Medulla oblongata (tissue), 1 donor: ENCODE measurements around the gene ERN2.
"Not testable (repeated sequence)": the region's sequence is repeated elsewhere in the genome, so short reads cannot be mapped to it uniquely, and the experiment has no call there.

Source experiments
- DNase-seq: peaks from one replicate; pipeline ENCODE4 v3.0.0-alpha.2; 2015; ENCODE audit errors: extremely low spot score

Gene ERN2

GRCh38 chr16:23712976-23713375 lies at the start of gene ERN2:
Gene ERN2 (minus strand): TSS chr16:23713222. CDS start chr16:23713187, 35 bp downstream.
- no peak for DNase-seq

GRCh38 chr16:23757937-23758619 lies 45.1 kb upstream of the ERN2 start:
- DNase-seq: no peak

DNA sequence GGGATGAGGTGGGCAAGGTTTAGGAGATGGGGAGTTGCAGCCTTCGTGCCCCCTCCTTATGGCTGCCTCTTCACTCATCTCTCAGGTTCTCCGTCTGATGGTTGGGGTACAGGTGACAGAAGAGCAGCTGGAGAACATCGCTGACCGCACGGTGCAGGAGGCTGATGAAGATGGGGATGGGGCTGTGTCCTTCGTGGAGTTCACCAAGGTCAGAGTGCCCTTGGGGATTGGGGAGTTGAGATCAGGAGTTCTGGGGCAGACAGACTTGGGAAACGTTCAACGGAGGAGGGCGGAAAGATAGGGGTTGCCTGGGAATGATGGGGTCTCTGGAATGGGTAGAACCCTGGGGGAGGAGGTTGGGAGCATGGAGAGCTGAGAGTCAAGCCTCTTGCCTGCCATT lies 44.1 kb upstream of the ERN2 start:
- DNase-seq: no peak

GRCh38 chr16:23755484-23755809 lies 42.4 kb upstream of the ERN2 start:
- DNase-seq: no peak

DNA sequence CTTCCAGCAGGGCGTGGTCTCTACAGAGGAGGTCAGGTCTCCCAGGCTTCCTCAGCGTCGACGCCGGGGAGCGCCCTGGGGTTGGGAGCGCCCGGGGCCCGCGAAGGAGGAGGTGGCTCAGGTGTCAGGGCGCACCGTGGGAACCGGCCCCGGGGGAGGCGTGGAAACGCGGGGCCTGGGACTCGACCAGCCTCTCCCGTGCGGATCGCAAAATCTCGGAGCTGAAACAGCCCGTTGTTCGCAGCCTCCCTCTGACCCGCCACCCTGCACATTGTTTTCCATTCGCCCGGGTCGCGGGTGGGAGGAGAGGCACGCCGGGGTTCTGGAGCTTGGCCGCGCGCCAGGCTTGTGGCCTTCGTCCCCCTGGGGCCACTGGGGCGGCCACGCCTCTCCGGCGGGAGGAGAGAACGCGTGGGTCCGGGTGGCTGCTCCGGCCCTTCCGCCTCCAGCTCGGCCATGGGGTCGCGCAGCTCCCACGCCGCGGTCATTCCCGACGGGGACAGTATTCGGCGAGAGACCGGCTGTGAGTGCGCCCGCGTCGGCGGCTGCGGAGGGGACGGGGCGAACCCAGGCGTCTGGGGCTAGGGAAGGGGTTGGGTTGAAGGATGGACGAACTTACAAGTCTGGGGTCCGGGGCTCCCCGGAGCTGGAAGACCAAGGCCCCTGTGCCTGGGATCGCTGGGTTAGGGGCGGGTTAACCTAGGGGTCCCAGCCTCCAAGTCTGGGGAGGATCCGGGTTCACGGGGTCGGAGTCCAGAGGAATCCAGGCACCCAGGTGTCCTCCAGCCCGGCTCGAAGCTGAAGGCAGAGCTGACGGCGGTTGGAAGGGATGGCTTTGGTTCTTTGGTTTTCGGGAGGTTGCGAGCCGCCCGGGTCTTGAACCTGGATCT lies 41.8 kb upstream of the ERN2 start, which contains the start of gene CHP2:
Gene CHP2, plus strand, starts transcription at position 433 of the 890 bp plus-strand sequence. Its CDS starts 24 bp downstream, at position 457.
- no peak for DNase-seq

DNA sequence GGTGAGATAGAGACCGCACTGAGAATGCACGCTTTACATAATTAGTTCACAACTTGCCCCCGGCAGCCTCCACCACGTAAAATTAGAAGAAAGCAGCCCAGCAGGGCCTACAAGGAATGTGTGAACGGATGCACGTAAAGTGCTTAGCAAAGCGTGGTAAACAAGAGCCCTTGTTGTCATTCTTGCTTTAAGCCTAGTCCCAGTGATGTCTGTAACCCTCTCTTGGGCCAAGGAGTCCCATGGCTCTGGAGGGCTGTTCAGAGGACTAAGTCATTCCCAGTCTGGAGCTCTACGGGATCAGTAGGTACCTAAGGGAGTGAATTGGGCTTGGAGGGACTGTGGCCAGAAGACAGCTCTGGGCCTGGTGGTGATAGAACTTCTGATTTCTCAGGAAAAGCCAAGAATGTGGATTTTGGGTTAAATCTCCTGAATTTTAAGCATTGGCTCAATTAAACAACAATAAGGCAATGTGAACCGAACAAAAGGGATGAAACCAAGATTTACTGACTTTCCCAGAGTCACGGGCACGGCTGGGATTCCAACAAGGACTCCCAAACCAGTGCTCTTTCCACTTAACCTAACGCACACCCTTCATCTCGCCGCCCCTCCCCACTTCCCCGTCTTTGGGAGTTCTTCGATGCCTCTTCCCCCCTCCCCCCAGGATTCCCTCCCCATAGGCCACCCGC lies 41.0 kb upstream of the ERN2 start:
- DNase-seq: no peak

DNA sequence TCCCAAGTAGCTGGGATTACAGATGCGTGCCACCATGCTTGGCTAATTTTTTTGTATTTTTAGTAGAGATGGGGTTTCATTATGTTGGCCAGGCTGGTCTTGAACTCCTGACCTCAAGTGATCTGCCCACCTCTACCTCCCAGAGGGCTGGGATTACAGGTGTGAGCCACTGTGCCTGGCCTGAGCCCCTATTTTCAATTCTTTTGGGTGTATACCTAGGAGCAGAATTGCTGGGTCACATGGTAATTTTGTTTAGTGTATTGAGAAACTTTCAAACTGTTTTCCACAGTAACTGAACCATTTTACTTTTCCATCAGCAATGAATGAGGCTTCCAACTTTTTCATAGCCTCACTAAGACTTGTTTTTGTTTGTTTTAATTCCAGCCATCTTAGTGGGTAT lies 38.0 kb upstream of the ERN2 start:
- not testable (repeated sequence) for DNase-seq

DNA sequence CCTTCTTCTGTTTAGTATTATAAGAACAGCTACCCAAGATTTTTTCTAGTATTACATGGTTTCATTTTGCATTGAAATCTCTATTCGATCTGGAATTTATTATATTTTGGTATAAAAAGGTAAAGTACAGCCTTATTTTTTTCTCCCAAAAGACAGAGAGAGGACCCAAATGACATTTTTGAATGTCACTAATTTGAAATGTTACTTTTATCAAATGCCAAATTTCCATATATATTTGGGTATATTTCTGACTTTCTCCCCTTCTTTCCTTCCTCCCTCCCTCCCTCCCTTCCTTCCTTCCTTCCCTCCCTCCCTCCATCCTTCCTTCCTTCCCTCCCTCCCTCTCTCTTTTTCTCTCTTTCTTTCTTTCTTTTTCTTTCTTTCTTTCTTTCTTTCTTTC lies 35.6 kb upstream of the ERN2 start:
- DNase-seq: no peak

DNA sequence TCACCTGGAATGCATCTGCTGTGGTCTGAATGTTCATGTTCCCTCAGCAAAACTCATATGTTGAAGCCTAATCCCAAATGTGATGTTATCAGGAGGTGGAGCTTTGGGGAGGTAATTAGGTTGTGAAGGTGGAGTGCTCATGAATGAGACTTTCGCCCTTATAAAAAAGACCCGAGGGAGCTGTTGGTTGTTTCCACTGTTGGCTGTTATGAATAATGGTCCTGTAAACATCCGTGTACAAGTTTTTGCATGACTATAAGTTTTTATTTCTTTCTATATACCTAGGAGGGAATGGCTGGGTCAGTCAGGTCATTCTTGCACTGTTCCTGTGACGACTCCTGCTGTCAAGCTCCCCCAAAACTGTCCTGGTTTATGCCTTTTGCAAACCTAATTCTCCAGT lies 32.2 kb upstream of the ERN2 start:
- DNase-seq: no peak

DNA sequence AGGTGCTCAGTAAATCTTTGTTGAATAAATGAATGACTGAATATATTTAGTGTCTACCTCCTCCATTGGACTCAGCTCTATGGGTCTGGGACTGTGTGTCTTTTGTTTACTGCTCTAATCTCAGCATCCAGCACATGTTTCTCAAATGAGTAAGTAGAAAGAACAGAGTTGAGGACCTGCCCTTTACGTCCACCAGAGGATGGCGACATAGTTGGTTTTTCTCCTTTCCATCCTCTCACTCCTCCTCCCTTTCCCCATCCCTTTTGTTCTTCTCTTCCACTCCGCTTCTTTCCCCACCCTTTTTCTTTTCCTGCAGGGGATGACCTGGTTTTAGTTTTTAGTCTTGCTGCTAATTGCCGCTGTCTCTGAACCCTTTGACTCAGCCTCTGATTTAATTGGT lies 29.7 kb upstream of the ERN2 start:
- DNase-seq: no peak

GRCh38 chr16:23741675-23742303 lies 28.8 kb upstream of the ERN2 start:
- DNase-seq: no peak

DNA sequence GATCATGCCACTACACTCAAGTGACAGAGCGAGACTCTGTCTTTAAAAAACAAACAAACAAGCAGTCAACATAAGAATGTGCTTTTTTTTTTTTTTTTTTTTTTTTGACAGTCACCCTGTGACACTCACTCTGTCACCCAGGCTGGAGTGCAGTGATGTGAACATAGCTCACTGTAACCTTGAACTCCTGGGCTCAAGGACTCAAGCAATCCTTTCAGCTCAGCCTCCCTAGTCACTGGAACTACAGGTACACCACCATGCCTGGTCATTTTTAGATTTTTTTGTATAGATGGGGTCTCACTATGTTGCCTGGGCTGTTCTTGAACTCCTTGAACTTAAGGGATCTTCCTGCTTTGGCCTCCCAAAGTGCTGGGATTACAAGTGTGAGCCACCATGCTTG lies 26.5 kb upstream of the ERN2 start:
- DNase-seq: no peak

- not testable (repeated sequence) for DNase-seq
Measured at GRCh38 chr16:23737423-23738028, 24.5 kb upstream of the ERN2 start.

- no peak for DNase-seq
Measured at GRCh38 chr16:23734176-23734893, 21.3 kb upstream of the ERN2 start.

- DNase-seq: no peak
Measured at GRCh38 chr16:23729503-23730424, 16.7 kb upstream of the ERN2 start.

GRCh38 chr16:23728112-23728477 lies 15.1 kb upstream of the ERN2 start:
- DNase-seq: no peak

GRCh38 chr16:23726710-23727109 lies 13.7 kb upstream of the ERN2 start:
- no peak for DNase-seq

GRCh38 chr16:23724785-23725131 lies 11.7 kb upstream of the ERN2 start:
- no peak for DNase-seq

GRCh38 chr16:23724096-23724784 lies 11.2 kb upstream of the ERN2 start:
- no peak for DNase-seq
